A549 treated with RU486 at 1 μM for 4 hours (cell line): ENCODE data around the gene CDKAL1. TPM values are rescaled to one million over a fixed set of nuclear protein-coding genes. Genes with fewer than 3 reads are reported as not detected.

Source experiments
- total RNA-seq: library from RNA; stranded (reverse); fragments of 200-300 nt; extraction: Qiagen RNA extraction; gene quantifications from 5 replicates; pipeline ENCODE4 v1.2.3, GENCODE V29; 2022; ENCODE audit warnings: low read depth

Gene CDKAL1
- 2.8 to 4.5 TPM (median 3.0 TPM) in 5 replicates for total RNA-seq

GRCh38 chr6:20534295-20535262, at the start of gene CDKAL1:
Gene CDKAL1, plus strand, starts transcription at chr6:20534457. Its CDS starts 11,894 bp downstream, at chr6:20546351.

Other genes starting within 250 kb of the CDKAL1 start
- gene E2F3, start 132.6 kb upstream of the CDKAL1 start, total RNA-seq, result 9.1 to 14.3 TPM (median 13.0 TPM) in 5 replicates